Hematopoietic multipotent progenitor cell (in vitro differentiated cells): Measurements from ENCODE around the gene DDAH2. TPM values are rescaled to one million over a fixed set of nuclear protein-coding genes. Genes with fewer than 3 reads are reported as not detected.

Experiments
- DNase-seq, 3 donors: peaks; one replicate each; pipeline ENCODE4 v3.0.0-alpha.2; 2011 to 2015; ENCODE audit warnings: low read depth in 2 of 3, low spot score in 2 of 3
- total RNA-seq: library from RNA; depleted of rRNA; stranded (reverse); fragments of >200 nt; gene quantifications from one replicate; pipeline ENCODE4 v1.2.3, GENCODE V29; 2012

DDAH2 gene
- total RNA-seq: 223 TPM

- DNase-seq: no peak
Observed at GRCh38 chr6:31728767-31729514, at the start of gene DDAH2. DDAH2 (minus strand) TSS chr6:31729299; CDS start chr6:31729161, 138 bp downstream.

- DNase-seq: no peak
Observed at GRCh38 chr6:31778193-31778592, 49.1 kb upstream of the DDAH2 start.

- DNase-seq: no peak
Observed at GRCh38 chr6:31777667-31778050, 48.6 kb upstream of the DDAH2 start.

- DNase-seq: peak in 2 of 3 donors; percentile 83 to 89
Observed at GRCh38 chr6:31776989-31777666, 48.0 kb upstream of the DDAH2 start, which contains the start of gene VWA7. VWA7 (minus strand) TSS chr6:31777328; CDS start chr6:31776779, 549 bp downstream.

- no peak for DNase-seq
Observed at GRCh38 chr6:31776485-31776988, 47.4 kb upstream of the DDAH2 start.

- DNase-seq: no peak
Observed at GRCh38 chr6:31775633-31776484, 46.8 kb upstream of the DDAH2 start.

- DNase-seq: no peak
Observed at GRCh38 chr6:31775184-31775583, 46.1 kb upstream of the DDAH2 start.

GRCh38 chr6:31771992-31772358 is 42.9 kb upstream of the DDAH2 start:
- no peak for DNase-seq

- no peak for DNase-seq
Observed at GRCh38 chr6:31770860-31771259, 41.8 kb upstream of the DDAH2 start.

GRCh38 chr6:31769684-31770371 is 40.7 kb upstream of the DDAH2 start:
- peak; percentile 56 to 90 (median 82) for DNase-seq

GRCh38 chr6:31768363-31769257 is 39.5 kb upstream of the DDAH2 start:
- DNase-seq: no peak

GRCh38 chr6:31767096-31767645 is 38.1 kb upstream of the DDAH2 start:
- DNase-seq: no peak

GRCh38 chr6:31765910-31766794 is 37.1 kb upstream of the DDAH2 start:
- DNase-seq: no peak

GRCh38 chr6:31765559-31765909 is 36.4 kb upstream of the DDAH2 start:
- DNase-seq: no peak

GRCh38 chr6:31764198-31764597 is 35.1 kb upstream of the DDAH2 start:
- no peak for DNase-seq

- no peak for DNase-seq
Observed at GRCh38 chr6:31763619-31763940, 34.5 kb upstream of the DDAH2 start.

- DNase-seq: no peak
Observed at GRCh38 chr6:31762878-31763618, 33.9 kb upstream of the DDAH2 start.

- no peak for DNase-seq
Observed at GRCh38 chr6:31762356-31762755, 33.3 kb upstream of the DDAH2 start, which contains the start of gene SAPCD1. SAPCD1 (plus strand) TSS chr6:31762656; CDS start chr6:31763055, 399 bp downstream.
